K562 (cell line): Measurements from ENCODE around the gene TMEM141. TPM values are rescaled to one million over a fixed set of nuclear protein-coding genes. Genes with fewer than 3 reads are reported as not detected.

Experiments used
- GATAD2B ChIP-seq: fragments of 450-650 bp; IDR thresholded peaks from 2 replicates; pipeline ENCODE4 v1.6.1; 2017; ENCODE audit warnings: mild to moderate bottlenecking, borderline replicate concordance
- GTF2A2 ChIP-seq: IDR thresholded peaks from 2 replicates; pipeline ENCODE4 v1.6.1; 2016; ENCODE audit warnings: mild to moderate bottlenecking, missing genetic modification characterization, missing compliant biosample characterization
- NR4A1 ChIP-seq, 2 experiments: fragments of 250-450 bp in 1 of 2; fragments of 450-650 bp in 1 of 2; sonication (Bioruptor Pico) in 1 of 2; IDR thresholded peaks; 2 replicates each; pipeline versions ENCODE4 v1.4.0 to v1.6.1; 2016 to 2020; ENCODE audit warnings: mild to moderate bottlenecking in 2 of 2, missing compliant biosample characterization in 1 of 2, missing genetic modification characterization in 1 of 2, moderate library complexity in 1 of 2
- SMARCB1 ChIP-seq: IDR thresholded peaks from 2 replicates; pipeline ENCODE4 v1.6.1; 2011; ENCODE audit warnings: improper control_type of control experiment, low read depth; ENCODE audit not compliant: insufficient read length
- SPI1 ChIP-seq: IDR thresholded peaks from 2 replicates; pipeline ENCODE4 v1.6.1; 2011; ENCODE audit warnings: low read depth, low read length, control low read depth, borderline replicate concordance
- TCF7L2 ChIP-seq: fragments of 150-350 bp; IDR thresholded peaks from 2 replicates; pipeline ENCODE4 v1.6.1; 2016; ENCODE audit warnings: low read depth, mild to moderate bottlenecking, low read length, moderate library complexity
- TEAD1 ChIP-seq, 2 experiments: fragments of 450-650 bp in 1 of 2; sonication (generic) in 1 of 2; formaldehyde crosslinking; IDR thresholded peaks; 2 replicates each; pipeline versions ENCODE4 v1.4.0 to v1.8.0; 2020 to 2022; ENCODE audit warnings: mild to moderate bottlenecking in 2 of 2, missing genetic modification reagents in 1 of 2
- ZNF324 ChIP-seq: fragments of 250-450 bp; sonication (Bioruptor Pico); IDR thresholded peaks from 2 replicates; pipeline ENCODE4 v1.4.0; 2020; ENCODE audit warnings: mild to moderate bottlenecking
- ZNF354B ChIP-seq: fragments of 250-450 bp; sonication (Bioruptor Pico); IDR thresholded peaks from 2 replicates; pipeline ENCODE4 v1.4.0; 2020
- ZNF384 ChIP-seq: IDR thresholded peaks from 2 replicates; pipeline ENCODE4 v1.6.1; 2012; ENCODE audit warnings: low read depth, low read length, improper control_type of control experiment
- polyA plus RNA-seq, 8 experiments: library from polyadenylated mRNA; depleted of rRNA in 4 of 8; stranded (reverse) in 5 of 8; unstranded in 3 of 8; fragments of >200 nt; fragmentation: Nextera tagmentation in 2 of 8; fragmentation: Illumina TruSeq in 1 of 8; extraction: Ambion mirVana in 2 of 8; extraction: Trizol in 1 of 8; gene quantifications; 2 replicates each; pipeline versions ENCODE4 v1.2.1 to v1.2.3, GENCODE V29; 2011 to 2014; ENCODE audit warnings: inconsistent platforms in 1 of 8, missing spikeins in 1 of 8
- total RNA-seq, 7 experiments: library from RNA; depleted of rRNA in 6 of 7; stranded (reverse); fragments of >200 nt in 6 of 7; fragmentation: Illumina TruSeq in 2 of 7; extraction: Trizol in 2 of 7; gene quantifications; 2 replicates each; pipeline versions ENCODE4 v1.2.1 to v1.2.3, GENCODE V29; 2011 to 2021; ENCODE audit warnings: low replicate concordance in 1 of 7
- TF ChIP-seq, protein P1 (sequence below): sonication (generic); formaldehyde crosslinking; IDR thresholded peaks from 2 replicates; pipeline ENCODE4 v1.4.0; 2020; ENCODE audit warnings: mild to moderate bottlenecking, missing genetic modification reagents
- TF ChIP-seq, protein P2 (sequence below): IDR thresholded peaks from 2 replicates; pipeline ENCODE4 v1.6.1; 2016; ENCODE audit warnings: missing genetic modification characterization, missing compliant biosample characterization
- TF ChIP-seq, protein P3 (sequence below): fragments of 250-450 bp; sonication (Bioruptor Pico); IDR thresholded peaks from 2 replicates; pipeline ENCODE4 v1.8.0; 2022; ENCODE audit warnings: inconsistent platforms, mild to moderate bottlenecking, moderate library complexity, borderline replicate concordance
- TF ChIP-seq, protein P4 (sequence below): sonication (generic); formaldehyde crosslinking; IDR thresholded peaks from 2 replicates; pipeline ENCODE4 v1.8.1; 2022; ENCODE audit warnings: missing genetic modification reagents
- TF ChIP-seq, protein P5 (sequence below): sonication (generic); formaldehyde crosslinking; IDR thresholded peaks from 2 replicates; pipeline ENCODE4 v1.8.0; 2022; ENCODE audit warnings: mild to moderate bottlenecking, missing genetic modification reagents

TMEM141 gene
- total and polyA plus RNA-seq, 9 of the 15 experiments (the other 6 are each of a cell fraction or from before 2014, with no cell fraction given), result 21.5 to 123 (median 74.8) TPM

DNA sequence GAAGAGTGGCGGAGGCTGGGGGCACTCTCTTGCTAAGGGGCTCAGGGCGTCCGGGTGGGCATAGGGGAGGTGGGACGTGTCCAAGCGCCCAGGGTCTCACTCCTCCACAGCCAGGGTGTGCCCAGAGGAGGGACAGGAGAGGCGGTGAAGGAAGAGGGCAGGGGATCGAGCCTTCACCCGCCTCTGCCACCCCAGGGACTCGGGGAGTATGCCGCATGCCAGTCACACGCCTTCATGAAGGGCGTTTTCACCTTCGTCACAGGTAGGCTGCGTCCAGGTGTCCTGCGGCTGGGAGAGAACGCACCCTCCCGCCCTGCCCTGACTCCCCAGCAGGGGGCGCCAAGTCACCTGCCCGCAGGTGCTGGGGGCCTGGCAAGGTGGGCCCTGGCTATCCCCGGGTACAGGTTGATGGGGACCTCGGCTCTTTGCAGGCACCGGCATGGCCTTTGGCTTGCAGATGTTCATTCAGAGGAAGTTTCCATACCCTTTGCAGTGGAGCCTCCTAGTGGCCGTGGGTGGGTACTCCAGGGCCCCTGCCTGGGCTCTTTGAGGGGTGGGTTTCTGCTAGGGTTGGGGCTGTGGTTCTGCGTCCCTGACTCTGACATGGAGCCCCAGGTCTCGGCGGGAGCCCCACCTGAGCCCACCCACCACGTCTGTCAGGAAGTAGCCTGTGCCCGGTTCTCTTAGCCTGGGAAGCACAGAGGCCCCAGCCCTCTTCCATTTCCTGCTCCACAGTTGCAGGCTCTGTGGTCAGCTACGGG lies 552 bp downstream of the TMEM141 start (continued):
- TF ChIP-seq, protein P1, sequence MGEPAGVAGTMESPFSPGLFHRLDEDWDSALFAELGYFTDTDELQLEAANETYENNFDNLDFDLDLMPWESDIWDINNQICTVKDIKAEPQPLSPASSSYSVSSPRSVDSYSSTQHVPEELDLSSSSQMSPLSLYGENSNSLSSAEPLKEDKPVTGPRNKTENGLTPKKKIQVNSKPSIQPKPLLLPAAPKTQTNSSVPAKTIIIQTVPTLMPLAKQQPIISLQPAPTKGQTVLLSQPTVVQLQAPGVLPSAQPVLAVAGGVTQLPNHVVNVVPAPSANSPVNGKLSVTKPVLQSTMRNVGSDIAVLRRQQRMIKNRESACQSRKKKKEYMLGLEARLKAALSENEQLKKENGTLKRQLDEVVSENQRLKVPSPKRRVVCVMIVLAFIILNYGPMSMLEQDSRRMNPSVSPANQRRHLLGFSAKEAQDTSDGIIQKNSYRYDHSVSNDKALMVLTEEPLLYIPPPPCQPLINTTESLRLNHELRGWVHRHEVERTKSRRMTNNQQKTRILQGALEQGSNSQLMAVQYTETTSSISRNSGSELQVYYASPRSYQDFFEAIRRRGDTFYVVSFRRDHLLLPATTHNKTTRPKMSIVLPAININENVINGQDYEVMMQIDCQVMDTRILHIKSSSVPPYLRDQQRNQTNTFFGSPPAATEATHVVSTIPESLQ (CRISPR knock-in tag), result 0 out of 2 replicates have a peak, but pooled peaks have one; percentile 89
- TF ChIP-seq TEAD1 (CRISPR knock-in tag; IDR thresholded peaks at IDR 0.05) (peak in 1 of 2 experiments; percentile 75; a peak in 1 of 4 replicates), GTF2A2 (tag) (no peak), SPI1 (no peak), GATAD2B (no peak), ZNF384 (no peak), NR4A1 (CRISPR knock-in tag; IDR thresholded peaks at IDR 0.05) (peak; percentile 24; the same call in 1 of the 2 replicates), NR4A1 (tag; IDR thresholded peaks at IDR 0.05) (no peak), ZNF324 (CRISPR knock-in tag) (no peak), TCF7L2 (no peak), ZNF354B (CRISPR knock-in tag) (no peak), SMARCB1 (no peak)
- TF ChIP-seq, protein P2, sequence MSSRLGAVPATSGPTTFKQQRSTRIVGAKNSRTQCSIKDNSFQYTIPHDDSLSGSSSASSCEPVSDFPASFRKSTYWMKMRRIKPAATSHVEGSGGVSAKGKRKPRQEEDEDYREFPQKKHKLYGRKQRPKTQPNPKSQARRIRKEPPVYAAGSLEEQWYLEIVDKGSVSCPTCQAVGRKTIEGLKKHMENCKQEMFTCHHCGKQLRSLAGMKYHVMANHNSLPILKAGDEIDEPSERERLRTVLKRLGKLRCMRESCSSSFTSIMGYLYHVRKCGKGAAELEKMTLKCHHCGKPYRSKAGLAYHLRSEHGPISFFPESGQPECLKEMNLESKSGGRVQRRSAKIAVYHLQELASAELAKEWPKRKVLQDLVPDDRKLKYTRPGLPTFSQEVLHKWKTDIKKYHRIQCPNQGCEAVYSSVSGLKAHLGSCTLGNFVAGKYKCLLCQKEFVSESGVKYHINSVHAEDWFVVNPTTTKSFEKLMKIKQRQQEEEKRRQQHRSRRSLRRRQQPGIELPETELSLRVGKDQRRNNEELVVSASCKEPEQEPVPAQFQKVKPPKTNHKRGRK (tag), result no peak
- TF ChIP-seq, protein P3, sequence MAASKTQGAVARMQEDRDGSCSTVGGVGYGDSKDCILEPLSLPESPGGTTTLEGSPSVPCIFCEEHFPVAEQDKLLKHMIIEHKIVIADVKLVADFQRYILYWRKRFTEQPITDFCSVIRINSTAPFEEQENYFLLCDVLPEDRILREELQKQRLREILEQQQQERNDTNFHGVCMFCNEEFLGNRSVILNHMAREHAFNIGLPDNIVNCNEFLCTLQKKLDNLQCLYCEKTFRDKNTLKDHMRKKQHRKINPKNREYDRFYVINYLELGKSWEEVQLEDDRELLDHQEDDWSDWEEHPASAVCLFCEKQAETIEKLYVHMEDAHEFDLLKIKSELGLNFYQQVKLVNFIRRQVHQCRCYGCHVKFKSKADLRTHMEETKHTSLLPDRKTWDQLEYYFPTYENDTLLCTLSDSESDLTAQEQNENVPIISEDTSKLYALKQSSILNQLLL (CRISPR knock-in tag), result no peak
- TF ChIP-seq, protein P4, sequence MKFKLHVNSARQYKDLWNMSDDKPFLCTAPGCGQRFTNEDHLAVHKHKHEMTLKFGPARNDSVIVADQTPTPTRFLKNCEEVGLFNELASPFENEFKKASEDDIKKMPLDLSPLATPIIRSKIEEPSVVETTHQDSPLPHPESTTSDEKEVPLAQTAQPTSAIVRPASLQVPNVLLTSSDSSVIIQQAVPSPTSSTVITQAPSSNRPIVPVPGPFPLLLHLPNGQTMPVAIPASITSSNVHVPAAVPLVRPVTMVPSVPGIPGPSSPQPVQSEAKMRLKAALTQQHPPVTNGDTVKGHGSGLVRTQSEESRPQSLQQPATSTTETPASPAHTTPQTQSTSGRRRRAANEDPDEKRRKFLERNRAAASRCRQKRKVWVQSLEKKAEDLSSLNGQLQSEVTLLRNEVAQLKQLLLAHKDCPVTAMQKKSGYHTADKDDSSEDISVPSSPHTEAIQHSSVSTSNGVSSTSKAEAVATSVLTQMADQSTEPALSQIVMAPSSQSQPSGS, result no peak
- TF ChIP-seq, protein P5, sequence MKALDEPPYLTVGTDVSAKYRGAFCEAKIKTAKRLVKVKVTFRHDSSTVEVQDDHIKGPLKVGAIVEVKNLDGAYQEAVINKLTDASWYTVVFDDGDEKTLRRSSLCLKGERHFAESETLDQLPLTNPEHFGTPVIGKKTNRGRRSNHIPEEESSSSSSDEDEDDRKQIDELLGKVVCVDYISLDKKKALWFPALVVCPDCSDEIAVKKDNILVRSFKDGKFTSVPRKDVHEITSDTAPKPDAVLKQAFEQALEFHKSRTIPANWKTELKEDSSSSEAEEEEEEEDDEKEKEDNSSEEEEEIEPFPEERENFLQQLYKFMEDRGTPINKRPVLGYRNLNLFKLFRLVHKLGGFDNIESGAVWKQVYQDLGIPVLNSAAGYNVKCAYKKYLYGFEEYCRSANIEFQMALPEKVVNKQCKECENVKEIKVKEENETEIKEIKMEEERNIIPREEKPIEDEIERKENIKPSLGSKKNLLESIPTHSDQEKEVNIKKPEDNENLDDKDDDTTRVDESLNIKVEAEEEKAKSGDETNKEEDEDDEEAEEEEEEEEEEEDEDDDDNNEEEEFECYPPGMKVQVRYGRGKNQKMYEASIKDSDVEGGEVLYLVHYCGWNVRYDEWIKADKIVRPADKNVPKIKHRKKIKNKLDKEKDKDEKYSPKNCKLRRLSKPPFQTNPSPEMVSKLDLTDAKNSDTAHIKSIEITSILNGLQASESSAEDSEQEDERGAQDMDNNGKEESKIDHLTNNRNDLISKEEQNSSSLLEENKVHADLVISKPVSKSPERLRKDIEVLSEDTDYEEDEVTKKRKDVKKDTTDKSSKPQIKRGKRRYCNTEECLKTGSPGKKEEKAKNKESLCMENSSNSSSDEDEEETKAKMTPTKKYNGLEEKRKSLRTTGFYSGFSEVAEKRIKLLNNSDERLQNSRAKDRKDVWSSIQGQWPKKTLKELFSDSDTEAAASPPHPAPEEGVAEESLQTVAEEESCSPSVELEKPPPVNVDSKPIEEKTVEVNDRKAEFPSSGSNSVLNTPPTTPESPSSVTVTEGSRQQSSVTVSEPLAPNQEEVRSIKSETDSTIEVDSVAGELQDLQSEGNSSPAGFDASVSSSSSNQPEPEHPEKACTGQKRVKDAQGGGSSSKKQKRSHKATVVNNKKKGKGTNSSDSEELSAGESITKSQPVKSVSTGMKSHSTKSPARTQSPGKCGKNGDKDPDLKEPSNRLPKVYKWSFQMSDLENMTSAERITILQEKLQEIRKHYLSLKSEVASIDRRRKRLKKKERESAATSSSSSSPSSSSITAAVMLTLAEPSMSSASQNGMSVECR (CRISPR knock-in tag), result peak; percentile 66; the same call in 1 of the 2 replicates
